H9 (cell line): ENCODE measurements around the gene ALPG. TPM values are rescaled to one million over a fixed set of nuclear protein-coding genes. Genes with fewer than 3 reads are reported as not detected.

Experiments used
- DNase-seq: peaks from one replicate; pipeline ENCODE4 v3.0.0-alpha.2; 2017
- H2AFZ ChIP-seq: one replicate; pipeline ENCODE4 v1.6.1; 2013; ENCODE audit warnings: mild to moderate bottlenecking, low read length, control low read depth, moderate library complexity
- H2AK5ac ChIP-seq: 2 replicates; pipeline ENCODE4 v1.6.1; 2013; ENCODE audit warnings: low read length, control low read depth, mixed read lengths; ENCODE audit not compliant: insufficient read length
- H2BK120ac ChIP-seq: one replicate; pipeline ENCODE4 v1.6.1; 2013; ENCODE audit warnings: low read depth, mild to moderate bottlenecking, low read length, control low read depth, inconsistent platforms; ENCODE audit not compliant: poor library complexity, severe bottlenecking
- H2BK12ac ChIP-seq: 2 replicates; pipeline ENCODE4 v1.6.1; 2013; ENCODE audit warnings: low read length, control low read depth, mixed read lengths, low read depth; ENCODE audit not compliant: insufficient read length
- H2BK15ac ChIP-seq: 2 replicates; pipeline ENCODE4 v1.6.1; 2013; ENCODE audit warnings: low read depth, low read length, control low read depth
- H2BK20ac ChIP-seq: one replicate; pipeline ENCODE4 v1.6.1; 2013; ENCODE audit warnings: low read depth, mild to moderate bottlenecking, low read length, control low read depth, inconsistent platforms; ENCODE audit not compliant: poor library complexity, severe bottlenecking
- H2BK5ac ChIP-seq: 2 replicates; pipeline ENCODE4 v1.6.1; 2013; ENCODE audit warnings: low read length, control low read depth, mixed read lengths; ENCODE audit not compliant: insufficient read length
- H3K14ac ChIP-seq: 2 replicates; pipeline ENCODE4 v1.6.1; 2013; ENCODE audit warnings: low read length, control low read depth; ENCODE audit not compliant: insufficient read depth
- H3K18ac ChIP-seq: 2 replicates; pipeline ENCODE4 v1.6.1; 2013; ENCODE audit warnings: low read depth, mild to moderate bottlenecking, mixed read lengths, low read length, control low read depth; ENCODE audit not compliant: insufficient read length
- H3K23ac ChIP-seq: 2 replicates; pipeline ENCODE4 v1.6.1; 2013; ENCODE audit warnings: low read length, control low read depth, mixed read lengths, low read depth; ENCODE audit not compliant: insufficient read length
- H3K23me2 ChIP-seq: 2 replicates; pipeline ENCODE4 v1.6.1; 2013; ENCODE audit warnings: low read depth, mild to moderate bottlenecking, mixed read lengths, low read length, control low read depth; ENCODE audit not compliant: insufficient read length, poor library complexity, severe bottlenecking
- H3K27ac ChIP-seq: 2 replicates; pipeline ENCODE4 v1.5.1; 2013; ENCODE audit warnings: low read length, control low read depth, mixed read lengths, low read depth; ENCODE audit not compliant: insufficient read length
- H3K27me3 ChIP-seq: 2 replicates; pipeline ENCODE4 v1.6.1; 2013; ENCODE audit warnings: low read length, control low read depth, inconsistent platforms; ENCODE audit not compliant: insufficient read depth
- H3K4ac ChIP-seq: 2 replicates; pipeline ENCODE4 v1.6.1; 2013; ENCODE audit warnings: low read depth, mild to moderate bottlenecking, control low read depth, inconsistent platforms, low read length, moderate library complexity
- H3K4me1 ChIP-seq: 2 replicates; pipeline ENCODE4 v1.6.1; 2013; ENCODE audit warnings: low read length, control low read depth, inconsistent platforms; ENCODE audit not compliant: insufficient read depth
- H3K4me2 ChIP-seq: 2 replicates; pipeline ENCODE4 v1.6.1; 2013; ENCODE audit warnings: low read length, control low read depth, mixed read lengths; ENCODE audit not compliant: insufficient read length, insufficient read depth
- H3K56ac ChIP-seq: 2 replicates; pipeline ENCODE4 v1.6.1; 2013; ENCODE audit warnings: low read depth, mild to moderate bottlenecking, mixed read lengths, low read length, control low read depth; ENCODE audit not compliant: insufficient read length
- H3K79me1 ChIP-seq: 2 replicates; pipeline ENCODE4 v1.6.1; 2013; ENCODE audit warnings: low read depth, mild to moderate bottlenecking, moderate library complexity, low read length, control low read depth, inconsistent platforms; ENCODE audit not compliant: insufficient read depth, poor library complexity, severe bottlenecking
- H3K79me2 ChIP-seq: 2 replicates; pipeline ENCODE4 v1.6.1; 2013; ENCODE audit warnings: low read length, control low read depth, inconsistent platforms; ENCODE audit not compliant: insufficient read depth
- H3K9ac ChIP-seq: 2 replicates; pipeline ENCODE4 v1.6.1; 2013; ENCODE audit warnings: low read length, control low read depth, mixed read lengths; ENCODE audit not compliant: insufficient read length; ENCODE audit errors: extremely low read depth
- H3K9me3 ChIP-seq: one replicate; pipeline ENCODE4 v1.6.1; 2013; ENCODE audit warnings: low read depth, low read length, inconsistent platforms; ENCODE audit not compliant: control insufficient read depth
- H3T11ph ChIP-seq: one replicate; pipeline ENCODE4 v1.6.1; 2013; ENCODE audit warnings: mild to moderate bottlenecking, low read length, control low read depth, inconsistent platforms
- H4K20me1 ChIP-seq: one replicate; pipeline ENCODE4 v1.6.1; 2013; ENCODE audit not compliant: control insufficient read depth, insufficient read length, insufficient read depth
- H4K5ac ChIP-seq: 2 replicates; pipeline ENCODE4 v1.6.1; 2013; ENCODE audit warnings: low read depth, mild to moderate bottlenecking, mixed read lengths, low read length, control low read depth; ENCODE audit not compliant: insufficient read length
- H4K8ac ChIP-seq: replicated peaks from 2 replicates; pipeline ENCODE4 v1.6.1; 2013; ENCODE audit warnings: low read length, control low read depth, mixed read lengths, low read depth; ENCODE audit not compliant: insufficient read length
- H4K91ac ChIP-seq: 2 replicates; pipeline ENCODE4 v1.6.1; 2013; ENCODE audit warnings: low read depth, mild to moderate bottlenecking, moderate library complexity, mixed read lengths, low read length, control low read depth; ENCODE audit not compliant: insufficient read length
- H3K27ac Mint-ChIP-seq, 3 experiments: 2 replicates in 2 of 3; 3 replicates in 1 of 3; pipeline ENCODE4 v1.8.0; 2020 to 2021; ENCODE audit warnings: mixed read lengths in 3 of 3, mild to moderate bottlenecking in 1 of 3, moderate library complexity in 1 of 3
- H3K27me3 Mint-ChIP-seq: 2 replicates; pipeline ENCODE4 v1.8.0; 2021; ENCODE audit warnings: low read depth, mild to moderate bottlenecking, moderate library complexity, mixed read lengths
- H3K36me3 Mint-ChIP-seq, 3 experiments: 2 replicates in 2 of 3; 3 replicates in 1 of 3; pipeline ENCODE4 v1.8.0; 2020 to 2021; ENCODE audit warnings: low read depth in 3 of 3, mixed read lengths in 3 of 3; ENCODE audit not compliant: insufficient read depth in 1 of 3
- H3K4me1 Mint-ChIP-seq, 2 experiments: 2 replicates each; pipeline ENCODE4 v1.8.0; 2020; ENCODE audit warnings: mixed read lengths in 2 of 2
- H3K4me3 Mint-ChIP-seq, 2 experiments: 2 replicates in 1 of 2; 3 replicates in 1 of 2; pipeline ENCODE4 v1.8.0; 2020 to 2021; ENCODE audit warnings: mild to moderate bottlenecking in 2 of 2, mixed read lengths in 2 of 2, moderate library complexity in 1 of 2
- H3K9me3 Mint-ChIP-seq, 2 experiments: 2 replicates in 1 of 2; 3 replicates in 1 of 2; pipeline ENCODE4 v1.8.0; 2020; ENCODE audit warnings: mild to moderate bottlenecking in 2 of 2, mixed read lengths in 2 of 2, moderate library complexity in 1 of 2
- CTCF ChIP-seq: fragments of 200-600 bp; sonication (generic); conservative IDR thresholded peaks from 3 replicates; pipeline ENCODE4 v1.8.0; 2021; ENCODE audit warnings: antibody characterized with exemption, mild to moderate bottlenecking
- WGBS: extraction: QIAGEN DNeasy Blood & Tissue Kit; methylation state at CpG from one replicate; pipeline ENCODE4 v1.1.7; 2013; ENCODE audit warnings: missing lambda C conversion rate, low lambda C conversion rate, mixed read lengths; ENCODE audit not compliant: insufficient read length; ENCODE audit errors: extremely low coverage; 5-methylcytosine and 5-hydroxymethylcytosine counted together
- total RNA-seq: library from RNA; stranded (reverse); gene quantifications from 2 replicates; pipeline ENCODE4 v1.2.1, GENCODE V29; 2021

ALPG gene
- total RNA-seq, 1 experiment from 2014 or later: 1.3 TPM

- no peak overlapping the region for H3K27ac ChIP-seq
- no peak overlapping the region for H2BK5ac ChIP-seq
- H3K18ac ChIP-seq: peak overlapping the region; percentile 5
- Mint-ChIP-seq H3K4me3 (peak overlapping the region; percentile 83 to 84), H3K4me1 (peaks cover 38% of the 10 kb centered on the region in 2 experiments), H3K9me3 (peaks cover 14% of the 10 kb centered on the region in 2 experiments), H3K27me3 (peaks cover 56% of the 10 kb centered on the region), H3K27ac (peak overlapping the region in 1 of 3 experiments; percentile 28; a peak in 1 of 7 replicates), H3K36me3 (peaks cover 9 to 68% (median 46%) of the 10 kb centered on the region in 3 experiments)
- H3K4ac ChIP-seq: no peak overlapping the region
- peak; percentile 64 for DNase-seq
- peaks cover 7% of the 10 kb centered on the region for H4K20me1 ChIP-seq
- no peak overlapping the region for H4K5ac ChIP-seq
- H2BK12ac ChIP-seq: no peak overlapping the region
- peak overlapping the region; percentile 81 for H3K4me2 ChIP-seq
- H3K4me1 ChIP-seq: peaks cover 8% of the 10 kb centered on the region; the same call in 1 of the 2 replicates
- no peak overlapping the region for H2AFZ ChIP-seq
- no peaks in the 10 kb centered on the region for H3K9me3 ChIP-seq
- no peak overlapping the region for H3T11ph ChIP-seq
- no peak overlapping the region for H2BK20ac ChIP-seq
- peak overlapping the region; percentile 30 for H3K9ac ChIP-seq
- no peaks in the 10 kb centered on the region for H3K79me2 ChIP-seq
- H2BK120ac ChIP-seq: no peak overlapping the region
- no peak overlapping the region for H3K56ac ChIP-seq
- no peaks in the 10 kb centered on the region for H3K79me1 ChIP-seq
- no peak overlapping the region for H3K23ac ChIP-seq
- H4K91ac ChIP-seq: no peak overlapping the region
- H4K8ac ChIP-seq: no peak overlapping the region
- H2BK15ac ChIP-seq: no peak overlapping the region
- TF ChIP-seq CTCF: no peak
- no CpG with 5 or more reads among the region's 79 CpGs for WGBS
- peak overlapping the region; percentile 88 for H3K14ac ChIP-seq
- peaks cover 28% of the 10 kb centered on the region; the same call in 1 of the 2 replicates for H3K27me3 ChIP-seq
- H2AK5ac ChIP-seq: no peak overlapping the region
- H3K23me2 ChIP-seq: peaks cover 23% of the 10 kb centered on the region
Observed at GRCh38 chr2:232419245-232420072, 12.8 kb downstream of the ALPG start.
